ENCODE measurements around the gene CDHR3.
"Not testable (repeated sequence)": the region's sequence is repeated elsewhere in the genome, so short reads cannot be mapped to it uniquely, and the experiment has no call there.

Gene CDHR3

DNA sequence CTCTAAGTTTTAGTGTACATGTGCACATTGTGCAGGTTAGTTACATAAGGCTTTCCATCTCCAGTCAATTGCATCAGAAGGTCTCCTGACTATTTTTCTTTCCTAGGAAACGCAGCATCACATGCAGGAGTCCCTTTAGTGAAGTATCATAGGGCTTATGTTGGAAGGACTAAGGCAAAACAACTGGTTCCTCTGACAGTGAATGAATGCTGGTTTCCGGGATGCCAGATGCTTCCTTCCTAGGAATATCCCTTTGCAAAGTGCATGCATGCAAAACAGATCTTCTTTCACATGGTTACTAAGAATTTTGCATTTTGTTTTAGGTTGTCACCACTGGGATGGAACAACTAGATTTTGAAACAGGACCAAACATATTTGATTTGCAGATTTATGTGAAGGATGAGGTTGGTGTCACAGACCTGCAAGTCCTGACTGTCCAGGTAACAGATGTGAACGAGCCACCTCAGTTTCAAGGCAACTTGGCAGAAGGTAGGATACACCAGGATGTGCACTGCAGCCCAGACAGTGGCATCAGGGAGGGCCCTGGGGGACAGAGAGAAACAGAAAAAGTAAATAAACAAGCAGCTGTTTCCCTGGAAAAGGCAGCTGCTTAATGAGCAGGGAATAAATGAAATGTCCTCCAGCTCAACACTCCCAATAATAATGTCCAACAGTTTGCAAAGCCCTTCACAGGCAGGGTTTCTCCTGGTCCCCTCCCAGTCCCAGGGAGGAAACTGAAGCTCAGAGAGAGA, 17.8 kb downstream of the CDHR3 start:
- H3K27me3 ChIP-seq, result no peaks in the 10 kb centered on the region
- no peak overlapping the region for H3K4me3 ChIP-seq
- no peak overlapping the region for H3K27ac ChIP-seq
- no peaks in the 10 kb centered on the region for H3K4me1 ChIP-seq
- TF ChIP-seq Cebpa-rat (IDR thresholded peaks at IDR 0.05), result no peak
- H3K9ac ChIP-seq, result no peak overlapping the region
- no peaks in the 10 kb centered on the region for H3K9me3 ChIP-seq
- no peak overlapping the region for H3K4me2 ChIP-seq
- H4K20me1 ChIP-seq, result no peaks in the 10 kb centered on the region
- no peaks in the 10 kb centered on the region for H3K36me3 ChIP-seq

DNA sequence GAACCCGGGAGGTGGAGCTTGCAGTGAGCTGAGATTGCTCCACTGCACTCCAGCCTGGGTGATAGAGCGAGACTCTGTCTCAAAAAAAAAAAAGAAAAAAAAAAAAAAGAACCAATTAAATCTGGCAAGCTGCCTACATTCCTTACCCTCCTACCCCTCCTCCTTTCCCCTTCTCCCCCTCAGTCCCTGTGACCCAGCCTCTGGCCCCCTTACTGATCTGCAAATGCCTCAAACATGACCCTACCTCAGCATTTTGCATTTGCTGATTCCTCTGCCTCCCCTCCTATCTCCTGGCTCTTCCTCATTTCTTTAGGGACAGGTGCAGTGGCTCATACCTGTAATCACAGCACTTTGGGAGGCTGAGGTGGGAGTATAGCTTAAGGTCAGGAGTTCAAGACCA, 19.3 kb downstream of the CDHR3 start:
- Histone ChIP-seq H3K27ac (no peak overlapping the region), H3K9ac (no peak overlapping the region), H4K20me1 (no peaks in the 10 kb centered on the region), H3K4me1 (no peaks in the 10 kb centered on the region), H3K27me3 (no peaks in the 10 kb centered on the region), H3K4me3 (no peak overlapping the region), H3K36me3 (no peaks in the 10 kb centered on the region), H3K4me2 (no peak overlapping the region), H3K9me3 (no peaks in the 10 kb centered on the region)
- TF ChIP-seq Cebpa-rat (IDR thresholded peaks at IDR 0.05), result no peak

DNA sequence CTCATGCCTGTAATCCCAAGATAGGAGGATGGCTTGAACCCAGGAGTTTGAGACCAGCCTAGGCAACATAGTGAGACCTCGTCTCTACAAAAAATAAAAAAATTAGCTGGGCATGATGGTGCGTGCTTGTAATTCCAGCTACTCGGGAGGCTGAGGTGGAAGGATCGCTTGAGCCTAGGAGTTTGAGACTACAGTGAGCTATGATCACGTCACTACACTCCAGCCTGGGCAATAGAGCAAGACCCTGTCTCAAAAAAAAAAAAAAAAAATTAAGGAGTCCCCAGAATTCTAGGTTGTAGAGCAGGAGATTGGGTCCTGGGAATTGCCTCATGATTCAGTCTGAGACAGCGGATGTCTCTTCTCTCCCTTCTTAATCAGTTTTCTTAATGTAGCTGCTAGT, 21.7 kb downstream of the CDHR3 start:
- H3K9ac ChIP-seq, H3K4me2 ChIP-seq, H3K9me3 ChIP-seq, H3K36me3 ChIP-seq, H3K4me1 ChIP-seq, H3K27ac ChIP-seq, H3K27me3 ChIP-seq, H4K20me1 ChIP-seq, H3K4me3 ChIP-seq: not testable (repeated sequence)

- Histone ChIP-seq H3K4me2 (no peak overlapping the region), H3K36me3 (no peaks in the 10 kb centered on the region), H3K4me1 (no peaks in the 10 kb centered on the region), H4K20me1 (no peaks in the 10 kb centered on the region), H3K27ac (no peak overlapping the region), H3K9ac (no peak overlapping the region), H3K27me3 (no peaks in the 10 kb centered on the region), H3K9me3 (no peaks in the 10 kb centered on the region), H3K4me3 (no peak overlapping the region)
- no peak for TF ChIP-seq Cebpa-rat (IDR thresholded peaks at IDR 0.05)
Measured at GRCh38 chr7:105985229-105985628, 22.2 kb downstream of the CDHR3 start.

DNA sequence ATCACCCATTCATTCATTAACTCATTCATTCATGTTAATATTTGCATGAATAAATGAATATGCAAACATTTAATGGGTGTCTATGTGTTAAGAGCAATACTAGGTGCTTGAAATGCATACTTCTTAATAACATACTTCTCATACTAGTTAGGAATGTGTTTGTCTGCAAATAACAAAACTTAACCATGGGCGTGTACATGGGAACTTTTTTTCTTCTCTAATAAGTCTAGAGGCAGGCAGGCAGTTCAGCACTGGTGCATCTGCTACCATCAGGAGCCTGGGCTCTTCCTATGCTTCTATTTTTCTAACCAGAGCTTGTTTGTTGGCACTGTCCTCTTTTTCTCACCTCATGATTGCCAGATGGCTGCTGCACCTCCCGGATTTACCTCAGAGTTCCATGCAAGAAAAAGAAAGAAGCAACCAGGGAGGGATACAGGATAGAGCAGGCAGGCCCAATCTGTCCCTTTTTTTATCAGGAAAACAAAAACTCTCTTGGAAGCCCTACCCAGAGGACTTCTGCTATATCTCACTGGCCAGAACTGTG, 22.7 kb downstream of the CDHR3 start:
- H3K4me2 ChIP-seq, result no peak overlapping the region
- H3K36me3 ChIP-seq, result no peaks in the 10 kb centered on the region
- no peak overlapping the region for H3K4me3 ChIP-seq
- H3K27me3 ChIP-seq, result no peaks in the 10 kb centered on the region
- no peaks in the 10 kb centered on the region for H3K9me3 ChIP-seq
- no peak for TF ChIP-seq Cebpa-rat (IDR thresholded peaks at IDR 0.05)
- H3K4me1 ChIP-seq, result no peaks in the 10 kb centered on the region
- H3K27ac ChIP-seq, result no peak overlapping the region
- no peaks in the 10 kb centered on the region for H4K20me1 ChIP-seq
- no peak overlapping the region for H3K9ac ChIP-seq

GRCh38 chr7:105987046-105987445, 24.0 kb downstream of the CDHR3 start:
- no peaks in the 10 kb centered on the region for H4K20me1 ChIP-seq
- H3K4me1 ChIP-seq, result peaks cover 3% of the 10 kb centered on the region
- no peak overlapping the region for H3K4me3 ChIP-seq
- H3K9me3 ChIP-seq, result no peaks in the 10 kb centered on the region
- H3K4me2 ChIP-seq, result no peak overlapping the region
- no peak for TF ChIP-seq Cebpa-rat (IDR thresholded peaks at IDR 0.05)
- H3K9ac ChIP-seq, result no peak overlapping the region
- no peaks in the 10 kb centered on the region for H3K27me3 ChIP-seq
- H3K27ac ChIP-seq, result no peak overlapping the region
- no peaks in the 10 kb centered on the region for H3K36me3 ChIP-seq

GRCh38 chr7:105988276-105988675, 25.2 kb downstream of the CDHR3 start:
- Histone ChIP-seq H3K4me3 (no peak overlapping the region), H3K27ac (no peak overlapping the region), H3K27me3 (no peaks in the 10 kb centered on the region), H4K20me1 (no peaks in the 10 kb centered on the region), H3K36me3 (no peaks in the 10 kb centered on the region), H3K4me1 (peaks cover 15% of the 10 kb centered on the region), H3K9me3 (no peaks in the 10 kb centered on the region), H3K9ac (no peak overlapping the region), H3K4me2 (no peak overlapping the region)
- TF ChIP-seq Cebpa-rat (IDR thresholded peaks at IDR 0.05), result no peak

- Histone ChIP-seq H3K4me1 (peaks cover 21% of the 10 kb centered on the region), H3K4me3 (no peak overlapping the region), H3K4me2 (no peak overlapping the region), H3K27me3 (no peaks in the 10 kb centered on the region), H3K9me3 (no peaks in the 10 kb centered on the region), H3K36me3 (no peaks in the 10 kb centered on the region), H4K20me1 (no peaks in the 10 kb centered on the region), H3K9ac (no peak overlapping the region), H3K27ac (no peak overlapping the region)
- no peak for TF ChIP-seq Cebpa-rat (IDR thresholded peaks at IDR 0.05)
Measured at GRCh38 chr7:105989191-105989590, 26.1 kb downstream of the CDHR3 start.

- Histone ChIP-seq H3K36me3 (no peaks in the 10 kb centered on the region), H3K4me1 (peaks cover 21% of the 10 kb centered on the region), H3K27me3 (no peaks in the 10 kb centered on the region), H4K20me1 (no peaks in the 10 kb centered on the region), H3K9ac (no peak overlapping the region), H3K9me3 (no peaks in the 10 kb centered on the region), H3K4me2 (no peak overlapping the region), H3K4me3 (no peak overlapping the region), H3K27ac (no peak overlapping the region)
- no peak for TF ChIP-seq Cebpa-rat (IDR thresholded peaks at IDR 0.05)
Measured at GRCh38 chr7:105989686-105990085, 26.6 kb downstream of the CDHR3 start.

DNA sequence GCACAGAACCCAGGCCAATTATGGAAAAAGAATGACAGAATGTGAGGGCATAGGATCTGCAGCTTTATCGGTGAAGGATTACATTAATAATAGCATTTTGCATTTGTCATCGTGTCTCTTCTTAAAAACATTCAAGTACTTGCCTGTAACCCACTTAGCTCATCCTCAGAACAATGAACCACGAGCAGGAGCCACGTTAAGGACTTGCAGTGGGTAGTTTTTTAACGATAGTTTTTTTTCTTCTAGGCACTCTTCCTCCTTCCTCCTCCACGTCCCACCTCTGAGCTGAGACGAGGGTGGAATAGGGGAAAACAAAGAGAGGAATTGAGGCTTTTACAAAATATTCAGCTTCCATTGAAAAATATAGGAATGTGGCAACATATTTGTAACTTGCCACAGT, 27.1 kb downstream of the CDHR3 start:
- Histone ChIP-seq H3K27me3 (no peaks in the 10 kb centered on the region), H3K9me3 (no peaks in the 10 kb centered on the region), H3K9ac (no peak overlapping the region), H3K36me3 (no peaks in the 10 kb centered on the region), H4K20me1 (no peaks in the 10 kb centered on the region), H3K4me1 (peaks cover 21% of the 10 kb centered on the region), H3K4me3 (no peak overlapping the region), H3K27ac (no peak overlapping the region), H3K4me2 (no peak overlapping the region)
- no peak for TF ChIP-seq Cebpa-rat (IDR thresholded peaks at IDR 0.05)
